ENCODE results near the gene PACRG.

DNA sequence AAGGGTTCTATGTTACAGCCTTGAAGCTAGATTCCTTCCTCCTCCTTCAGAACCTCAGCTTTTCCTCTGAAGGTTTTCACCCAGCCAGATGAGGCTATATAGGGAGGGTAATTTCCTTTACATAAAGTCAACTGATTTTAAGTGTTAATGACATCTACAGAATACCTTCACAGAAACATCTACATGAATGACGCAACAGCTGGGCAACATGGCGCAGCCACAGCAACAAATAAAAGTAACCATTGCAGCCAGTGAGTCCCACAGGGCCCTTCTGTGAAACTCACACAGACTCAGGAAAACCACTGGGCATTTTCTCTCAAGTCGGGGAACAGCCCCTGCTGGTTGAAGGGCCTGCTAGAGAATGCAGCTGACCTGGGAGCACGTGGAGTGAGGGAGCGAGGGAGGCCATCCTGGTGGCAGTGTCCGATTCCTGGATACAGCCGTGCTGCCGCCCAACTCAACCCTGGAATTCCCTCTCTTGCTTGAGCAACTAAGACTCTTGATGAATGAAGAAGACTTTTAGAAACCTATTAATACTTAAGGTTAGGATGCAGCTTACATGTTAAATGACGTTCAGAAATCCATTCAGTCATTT is 176.4 kb downstream of the PACRG start:
- TF ChIP-seq POLR2A (IDR thresholded peaks at IDR 0.05; ENCODE audit: low read length) (no peak), GATA1 (IDR thresholded peaks at IDR 0.05; ENCODE audit: low read depth, low read length) (no peak)
